Effector memory CD8-positive, alpha-beta T cell (primary cell): Measurements from ENCODE around the gene RAB40AL.
"Not testable (repeated sequence)": the region's sequence is repeated elsewhere in the genome, so short reads cannot be mapped to it uniquely, and the experiment has no call there.

ENCODE experiments used
- ATAC-seq: fragments of 150-1000 bp; cut with Tn5 transposase; replicated peaks from 2 replicates; pipeline ENCODE4 v1.10.0; 2021; ENCODE audit warnings: mild to moderate bottlenecking, moderate library complexity
- DNase-seq, 3 experiments: peaks; one replicate each; pipeline ENCODE4 v3.0.0; 2021
- H3K27ac Mint-ChIP-seq, 2 donors: one replicate each; pipeline ENCODE4 v1.8.0; 2022; ENCODE audit warnings: mild to moderate bottlenecking in 2 of 2, mixed read lengths in 2 of 2, moderate library complexity in 2 of 2
- H3K27me3 Mint-ChIP-seq, 2 donors: one replicate each; pipeline ENCODE4 v1.8.0; 2022; ENCODE audit warnings: mixed read lengths in 2 of 2
- H3K36me3 Mint-ChIP-seq: one replicate; pipeline ENCODE4 v1.8.0; 2022; ENCODE audit warnings: mild to moderate bottlenecking, moderate library complexity, mixed read lengths; ENCODE audit not compliant: insufficient read depth
- H3K4me1 Mint-ChIP-seq, 2 donors: one replicate each; pipeline ENCODE4 v1.8.0; 2022; ENCODE audit warnings: low read depth in 2 of 2, mixed read lengths in 2 of 2
- H3K4me3 Mint-ChIP-seq, 2 donors: one replicate each; pipeline ENCODE4 v1.8.0; 2022; ENCODE audit warnings: mild to moderate bottlenecking in 2 of 2, mixed read lengths in 2 of 2, moderate library complexity in 2 of 2
- H3K9me3 Mint-ChIP-seq, 2 donors: one replicate each; pipeline ENCODE4 v1.8.0; 2022; ENCODE audit warnings: mixed read lengths in 2 of 2
- total RNA-seq, 9 experiments: gene quantifications; one replicate each; lab custom pipeline; 2026; lab: John Stamatoyannopoulos, UW

Gene RAB40AL
- total RNA-seq, result 0 to 0.58 (median 0.06) reads per million in 9 experiments

GRCh38 chrX:102936972-102937371, at the start of gene RAB40AL:
Gene RAB40AL, plus strand, starts transcription at chrX:102937272. Its CDS starts 47 bp downstream, at chrX:102937319.
- H3K4me1 Mint-ChIP-seq, H3K9me3 Mint-ChIP-seq, DNase-seq, ATAC-seq, H3K4me3 Mint-ChIP-seq, H3K36me3 Mint-ChIP-seq, H3K27ac Mint-ChIP-seq, H3K27me3 Mint-ChIP-seq: not testable (repeated sequence)

DNA sequence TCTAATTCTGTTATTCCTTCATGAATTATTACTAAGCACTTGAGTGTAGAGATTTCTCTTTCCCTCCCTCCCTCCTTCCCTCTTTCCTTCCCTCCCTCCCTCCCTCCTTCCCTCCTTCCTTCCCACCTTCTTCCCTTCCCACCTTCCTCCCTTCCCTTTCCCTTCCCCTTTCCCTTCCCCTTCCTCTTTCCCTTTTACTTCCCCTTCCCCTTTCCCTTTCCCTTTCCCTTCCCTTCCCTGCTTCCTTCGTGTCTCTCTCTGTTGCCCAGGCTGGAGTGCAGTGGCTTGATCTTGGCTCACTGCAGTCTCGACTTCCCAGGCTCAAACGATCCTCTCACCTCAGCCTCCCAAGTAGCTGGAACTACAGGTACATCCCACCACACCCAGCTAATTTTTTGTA, 49.4 kb upstream of the RAB40AL start:
- no peak for DNase-seq
- Mint-ChIP-seq H3K9me3 (no peaks in the 10 kb centered on the region), H3K4me1 (no peaks in the 10 kb centered on the region), H3K4me3 (no peak overlapping the region), H3K36me3 (no peaks in the 10 kb centered on the region), H3K27ac (no peak overlapping the region), H3K27me3 (no peaks in the 10 kb centered on the region)
- ATAC-seq, result no peak

DNA sequence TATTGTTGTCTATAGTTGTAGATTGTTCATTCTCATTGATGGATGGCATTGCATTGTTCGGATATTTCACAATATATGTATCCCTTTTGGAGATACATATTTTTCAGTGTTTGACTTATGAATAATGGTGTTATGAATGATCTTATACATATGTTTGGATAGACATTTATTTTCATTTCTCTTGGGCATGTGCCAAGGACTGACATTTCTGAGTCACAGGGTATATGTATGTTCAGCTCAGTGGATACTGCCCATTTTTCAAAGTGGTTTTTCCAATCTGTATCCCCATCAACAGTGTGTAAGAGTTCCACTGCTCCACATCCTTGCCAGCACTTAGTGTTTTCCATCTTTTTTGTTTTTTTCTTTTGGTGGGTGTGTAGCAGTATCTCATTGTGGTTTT, 45.0 kb upstream of the RAB40AL start:
- H3K4me1 Mint-ChIP-seq, result no peaks in the 10 kb centered on the region
- H3K36me3 Mint-ChIP-seq, result peaks cover 3% of the 10 kb centered on the region
- H3K27me3 Mint-ChIP-seq, result no peaks in the 10 kb centered on the region
- no peak overlapping the region for H3K4me3 Mint-ChIP-seq
- H3K9me3 Mint-ChIP-seq, result no peaks in the 10 kb centered on the region
- DNase-seq (no peak), ATAC-seq (no peak)
- peak overlapping the region in 1 of 2 donors; percentile 35 for H3K27ac Mint-ChIP-seq

- Mint-ChIP-seq H3K9me3 (no peaks in the 10 kb centered on the region), H3K27ac (no peak overlapping the region)
- peak; percentile 90 for ATAC-seq
Observed at GRCh38 chrX:102899940-102900916, 36.8 kb upstream of the RAB40AL start.

GRCh38 chrX:102902355-102902754, 34.7 kb upstream of the RAB40AL start:
- ATAC-seq (no peak), DNase-seq (no peak)
- no peak overlapping the region for H3K27ac Mint-ChIP-seq
- no peaks in the 10 kb centered on the region for H3K9me3 Mint-ChIP-seq
- no peak overlapping the region for H3K4me3 Mint-ChIP-seq
- H3K4me1 Mint-ChIP-seq, result peaks cover 6 to 7% of the 10 kb centered on the region in 2 donors
- H3K27me3 Mint-ChIP-seq, result no peaks in the 10 kb centered on the region
- no peaks in the 10 kb centered on the region for H3K36me3 Mint-ChIP-seq

More at GRCh38 chrX:102899940-102900916, 36.8 kb upstream of the RAB40AL start:
- H3K4me1 Mint-ChIP-seq, result peaks cover 6 to 7% of the 10 kb centered on the region in 2 donors
- no peaks in the 10 kb centered on the region for H3K27me3 Mint-ChIP-seq
- peak overlapping the region; percentile 69 to 71 for H3K4me3 Mint-ChIP-seq
- no peaks in the 10 kb centered on the region for H3K36me3 Mint-ChIP-seq
- peak; percentile 59 to 72 (median 62) for DNase-seq

GRCh38 chrX:102930990-102931756, 5.9 kb upstream of the RAB40AL start:
- H3K27ac Mint-ChIP-seq, result no peak overlapping the region
- H3K9me3 Mint-ChIP-seq, result no peaks in the 10 kb centered on the region
- no peak overlapping the region for H3K4me3 Mint-ChIP-seq
- peaks cover 3% of the 10 kb centered on the region for H3K36me3 Mint-ChIP-seq
- no peaks in the 10 kb centered on the region for H3K4me1 Mint-ChIP-seq
- DNase-seq (no peak), ATAC-seq (no peak)
- H3K27me3 Mint-ChIP-seq, result no peaks in the 10 kb centered on the region

- DNase-seq (peak in 2 of 3 experiments; percentile 1 to 9), ATAC-seq (no peak)
- Mint-ChIP-seq H3K36me3 (peaks cover 3% of the 10 kb centered on the region), H3K4me3 (no peak overlapping the region), H3K27me3 (no peaks in the 10 kb centered on the region), H3K27ac (no peak overlapping the region), H3K4me1 (no peaks in the 10 kb centered on the region), H3K9me3 (no peaks in the 10 kb centered on the region)
Observed at GRCh38 chrX:102934624-102935023, 2.4 kb upstream of the RAB40AL start.

DNA sequence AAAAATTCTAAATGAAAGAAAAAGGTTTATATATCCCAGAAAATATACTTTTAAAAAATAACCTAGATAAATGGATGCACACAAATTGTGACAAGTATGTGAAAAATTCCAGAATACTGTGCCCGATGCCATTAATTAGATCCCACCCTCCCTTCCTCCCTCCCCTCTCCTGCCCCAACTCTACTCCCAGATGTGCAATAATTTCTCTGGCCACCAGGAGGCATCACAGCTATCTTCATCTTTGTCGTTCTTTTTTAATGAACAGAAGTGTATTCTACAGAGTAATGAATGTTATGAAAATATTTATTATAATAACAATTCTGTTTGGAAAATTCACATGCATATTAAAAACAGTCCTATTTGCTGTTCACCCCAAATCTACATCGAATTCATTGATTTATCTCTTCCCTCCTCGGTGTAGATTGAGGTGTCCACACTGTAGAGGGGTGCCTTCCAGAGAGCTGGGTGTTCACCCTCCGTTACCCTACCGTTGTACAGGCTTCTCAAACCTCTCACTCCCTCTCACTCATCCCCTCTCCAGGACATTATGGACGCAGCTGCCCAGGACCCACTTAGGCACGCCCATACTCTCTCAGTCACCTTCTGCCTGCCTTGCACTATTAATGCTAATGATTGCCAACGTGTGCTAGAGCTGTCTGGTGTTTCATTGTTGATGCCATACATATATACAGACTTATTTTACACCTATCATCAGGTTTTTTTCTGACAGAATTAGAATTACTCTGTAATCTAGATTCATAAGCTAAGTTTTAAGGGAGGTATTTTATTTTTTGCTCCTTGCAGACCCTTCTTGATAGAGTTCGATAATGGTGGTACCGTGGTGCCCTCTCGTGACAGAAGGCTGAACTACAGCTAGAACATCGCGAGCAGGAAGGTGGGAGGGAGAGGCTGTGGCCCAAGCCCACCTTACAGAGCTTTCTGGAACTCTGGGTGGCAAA, 14.1 kb downstream of the RAB40AL start:
- no peaks in the 10 kb centered on the region for H3K9me3 Mint-ChIP-seq
- peaks cover 0 to 6% of the 10 kb centered on the region in 2 donors for H3K27me3 Mint-ChIP-seq
- no peak overlapping the region for H3K27ac Mint-ChIP-seq
- peak overlapping the region; percentile 67 to 84 for H3K4me3 Mint-ChIP-seq
- peak; percentile 34 to 50 (median 42) for DNase-seq
- H3K4me1 Mint-ChIP-seq, result peaks cover 0 to 6% of the 10 kb centered on the region in 2 donors
- no peaks in the 10 kb centered on the region for H3K36me3 Mint-ChIP-seq
- peak; percentile 70 for ATAC-seq

- DNase-seq (no peak), ATAC-seq (no peak)
- Mint-ChIP-seq H3K27ac (no peak overlapping the region), H3K4me1 (no peaks in the 10 kb centered on the region), H3K27me3 (peaks cover 0 to 6% of the 10 kb centered on the region in 2 donors), H3K36me3 (no peaks in the 10 kb centered on the region), H3K9me3 (no peaks in the 10 kb centered on the region), H3K4me3 (no peak overlapping the region)
Observed at GRCh38 chrX:102957751-102958150, 20.7 kb downstream of the RAB40AL start.

- H3K27me3 Mint-ChIP-seq, result peaks cover 0 to 6% of the 10 kb centered on the region in 2 donors
- no peak overlapping the region for H3K4me3 Mint-ChIP-seq
- H3K4me1 Mint-ChIP-seq, result no peaks in the 10 kb centered on the region
- no peaks in the 10 kb centered on the region for H3K36me3 Mint-ChIP-seq
- H3K27ac Mint-ChIP-seq, result no peak overlapping the region
- no peaks in the 10 kb centered on the region for H3K9me3 Mint-ChIP-seq
- ATAC-seq, result no peak
- no peak for DNase-seq
Observed at GRCh38 chrX:102958794-102959193, 21.7 kb downstream of the RAB40AL start.

- no peaks in the 10 kb centered on the region for H3K36me3 Mint-ChIP-seq
- H3K4me1 Mint-ChIP-seq, result no peaks in the 10 kb centered on the region
- ATAC-seq, result no peak
- H3K27ac Mint-ChIP-seq, result no peak overlapping the region
- no peaks in the 10 kb centered on the region for H3K9me3 Mint-ChIP-seq
- DNase-seq, result no peak
- no peak overlapping the region for H3K4me3 Mint-ChIP-seq
- H3K27me3 Mint-ChIP-seq, result peaks cover 0 to 6% of the 10 kb centered on the region in 2 donors
Observed at GRCh38 chrX:102959471-102959870, 22.4 kb downstream of the RAB40AL start.

GRCh38 chrX:102963955-102964354, 26.9 kb downstream of the RAB40AL start:
- Mint-ChIP-seq H3K4me3 (no peak overlapping the region), H3K4me1 (no peaks in the 10 kb centered on the region), H3K27ac (no peak overlapping the region), H3K27me3 (no peaks in the 10 kb centered on the region), H3K9me3 (peaks cover 0 to 6% of the 10 kb centered on the region in 2 donors), H3K36me3 (no peaks in the 10 kb centered on the region)
- no peak for ATAC-seq
- no peak for DNase-seq

DNA sequence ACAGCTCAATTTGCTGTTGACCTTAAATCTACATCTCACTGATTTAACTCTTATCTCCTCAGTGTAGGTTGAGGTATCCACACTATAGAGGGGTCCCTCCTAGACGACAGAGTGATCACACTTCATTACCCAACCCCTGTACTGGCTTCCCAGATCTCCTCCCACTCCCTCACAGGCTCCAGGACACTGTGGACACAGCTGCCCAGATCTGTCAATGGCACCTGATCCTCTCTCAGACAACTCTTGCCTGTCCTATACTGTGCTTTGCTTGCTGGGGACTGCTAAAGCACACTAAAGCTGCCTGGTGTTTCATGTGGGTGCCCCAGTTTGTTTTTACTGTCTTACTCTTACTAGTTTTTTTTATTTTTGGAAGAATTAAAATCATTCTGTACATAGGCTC, 27.9 kb downstream of the RAB40AL start:
- H3K36me3 Mint-ChIP-seq, result no peaks in the 10 kb centered on the region
- ATAC-seq (no peak), DNase-seq (no peak)
- H3K4me3 Mint-ChIP-seq, result no peak overlapping the region
- peaks cover 0 to 6% of the 10 kb centered on the region in 2 donors for H3K9me3 Mint-ChIP-seq
- H3K27ac Mint-ChIP-seq, result no peak overlapping the region
- H3K4me1 Mint-ChIP-seq, result no peaks in the 10 kb centered on the region
- H3K27me3 Mint-ChIP-seq, result no peaks in the 10 kb centered on the region
